GM19193 (cell line): Measurements from ENCODE around the gene KISS1R.

ENCODE experiments used
- POLR2A ChIP-seq: IDR thresholded peaks from 4 replicates; pipeline ENCODE4 v1.6.1; 2011; ENCODE audit not compliant: insufficient read depth, insufficient read length; ENCODE audit errors: extremely low read depth

The KISS1R gene

DNA sequence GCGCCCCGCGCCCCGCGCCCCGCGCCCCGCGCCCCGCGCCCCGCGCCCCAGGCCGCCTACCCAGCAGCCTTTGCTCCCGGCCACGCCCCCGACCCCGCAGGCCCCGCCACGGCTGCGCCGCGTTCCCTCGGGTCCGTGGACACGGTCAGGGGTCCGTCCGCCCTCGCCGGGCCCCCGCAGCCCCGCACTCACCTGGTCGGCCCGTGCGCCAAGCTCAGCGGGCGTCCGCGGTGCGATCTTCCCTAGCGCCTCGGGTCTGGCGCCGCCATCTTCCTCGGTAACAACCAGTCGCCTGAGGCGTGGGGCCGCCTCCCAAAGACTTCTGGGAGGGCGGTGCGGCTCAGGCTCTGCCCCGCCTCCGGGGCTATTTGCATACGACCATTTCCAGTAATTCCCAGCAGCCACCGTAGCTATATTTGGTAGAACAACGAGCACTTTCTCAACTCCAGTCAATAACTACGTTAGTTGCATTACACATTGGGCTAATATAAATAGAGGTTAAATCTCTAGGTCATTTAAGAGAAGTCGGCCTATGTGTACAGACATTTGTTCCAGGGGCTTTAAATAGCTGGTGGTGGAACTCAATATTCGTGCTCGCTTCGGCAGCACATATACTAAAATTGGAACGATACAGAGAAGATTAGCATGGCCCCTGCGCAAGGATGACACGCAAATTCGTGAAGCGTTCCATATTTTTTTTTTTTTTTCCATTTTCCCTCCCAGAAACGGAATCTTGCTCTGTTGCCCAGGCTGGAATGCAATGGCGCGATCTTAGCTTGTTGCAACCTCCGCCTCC, 24.0 kb upstream of the KISS1R start, which contains the start of the genes MED16 and RNU6-9:
Gene MED16 (minus strand): TSS at position 294 of the 796 bp plus-strand sequence. CDS start 2,056 bp downstream, outside the sequence.
Gene RNU6-9 (plus strand): TSS at position 591 of the 796 bp plus-strand sequence.
- TF ChIP-seq POLR2A = peak; percentile 76

DNA sequence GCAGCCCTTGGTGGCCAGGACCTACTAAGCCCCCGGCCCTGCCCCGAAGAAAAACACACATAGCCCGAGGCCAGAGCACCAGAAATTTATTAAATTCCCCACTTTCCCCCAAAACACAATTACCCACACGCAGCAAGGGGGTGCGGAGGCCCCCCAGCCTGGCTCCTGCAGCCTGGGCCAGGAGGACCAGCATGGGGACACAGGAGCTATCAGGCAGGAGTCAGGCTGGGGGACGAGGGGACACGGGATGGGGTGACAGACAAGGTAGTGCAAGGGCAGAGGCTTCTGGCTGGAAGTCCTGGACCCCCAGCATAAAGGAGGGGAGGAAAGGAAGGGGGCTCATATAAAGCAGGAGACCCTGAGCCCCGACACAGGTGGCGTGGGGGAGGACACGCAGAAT, 20.7 kb upstream of the KISS1R start:
- TF ChIP-seq POLR2A = no peak

DNA sequence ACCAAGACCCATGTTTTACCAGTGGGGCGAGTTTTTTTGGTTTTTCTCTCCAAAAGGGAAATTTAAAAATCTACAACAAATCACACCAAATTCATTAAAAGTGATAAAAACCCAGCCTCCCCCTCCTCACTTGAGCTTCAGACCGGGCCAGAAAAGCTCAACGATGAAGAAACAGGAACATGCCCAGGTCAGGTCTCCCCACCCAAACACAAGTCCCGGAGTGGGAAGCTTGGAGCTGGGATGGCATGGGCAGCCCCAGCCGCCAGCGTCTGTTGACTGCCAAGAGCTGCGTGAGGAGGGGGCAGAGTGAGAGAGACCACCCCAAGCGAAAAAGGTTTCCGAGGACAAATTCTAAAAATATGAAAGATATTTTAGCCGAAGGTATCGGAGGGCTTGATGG, 20.1 kb upstream of the KISS1R start:
- TF ChIP-seq POLR2A = no peak

DNA sequence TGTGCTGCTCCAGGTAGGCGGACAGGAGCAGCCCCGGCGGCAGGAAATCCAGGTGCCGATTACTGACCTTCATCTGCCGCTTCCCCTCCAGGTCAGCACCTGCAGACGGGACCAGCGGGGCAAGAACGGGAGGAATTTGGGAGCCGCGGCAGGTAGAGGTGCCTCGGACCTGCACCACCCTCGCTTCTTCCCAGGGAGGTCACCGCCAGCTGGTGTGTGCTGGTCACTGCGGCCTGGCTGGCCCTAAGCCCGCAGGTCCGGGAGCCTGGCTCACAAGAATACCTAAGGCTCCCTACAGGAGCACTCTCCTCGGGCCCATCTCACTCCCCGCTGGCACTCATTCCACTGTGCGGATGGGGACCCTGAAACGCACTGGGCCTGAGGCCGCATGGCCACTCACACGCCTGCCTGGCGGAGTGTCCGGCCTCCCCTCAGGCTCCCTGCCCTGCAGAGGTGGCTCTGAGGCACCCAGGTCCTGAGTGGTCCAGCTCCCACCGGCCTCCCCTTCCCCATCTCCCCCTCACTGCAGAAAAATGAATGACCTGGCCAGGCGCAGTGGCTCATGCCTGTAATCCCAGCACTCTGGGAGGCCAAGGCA, 19.6 kb upstream of the KISS1R start:
- TF ChIP-seq POLR2A = no peak

DNA sequence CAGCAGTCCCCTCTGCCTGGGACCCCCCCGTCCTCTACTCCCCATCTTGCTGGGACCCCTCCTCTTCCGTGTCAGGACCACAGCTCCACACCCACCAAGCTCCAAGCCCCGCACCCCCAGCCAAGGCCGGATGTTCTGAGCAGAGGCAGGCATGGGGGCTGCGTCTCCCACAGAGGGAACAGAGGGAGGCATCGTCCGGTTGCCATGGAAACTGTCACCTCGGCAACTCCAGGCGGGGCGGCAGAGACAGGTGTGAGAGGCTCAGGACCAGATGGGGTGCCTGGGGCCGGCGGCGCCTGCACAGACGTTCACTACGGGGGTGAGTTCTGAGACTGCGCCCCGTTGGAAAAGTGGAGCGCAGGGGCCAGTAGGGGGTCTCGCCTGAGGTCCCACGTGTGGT, 18.5 kb upstream of the KISS1R start:
- TF ChIP-seq POLR2A = no peak

DNA sequence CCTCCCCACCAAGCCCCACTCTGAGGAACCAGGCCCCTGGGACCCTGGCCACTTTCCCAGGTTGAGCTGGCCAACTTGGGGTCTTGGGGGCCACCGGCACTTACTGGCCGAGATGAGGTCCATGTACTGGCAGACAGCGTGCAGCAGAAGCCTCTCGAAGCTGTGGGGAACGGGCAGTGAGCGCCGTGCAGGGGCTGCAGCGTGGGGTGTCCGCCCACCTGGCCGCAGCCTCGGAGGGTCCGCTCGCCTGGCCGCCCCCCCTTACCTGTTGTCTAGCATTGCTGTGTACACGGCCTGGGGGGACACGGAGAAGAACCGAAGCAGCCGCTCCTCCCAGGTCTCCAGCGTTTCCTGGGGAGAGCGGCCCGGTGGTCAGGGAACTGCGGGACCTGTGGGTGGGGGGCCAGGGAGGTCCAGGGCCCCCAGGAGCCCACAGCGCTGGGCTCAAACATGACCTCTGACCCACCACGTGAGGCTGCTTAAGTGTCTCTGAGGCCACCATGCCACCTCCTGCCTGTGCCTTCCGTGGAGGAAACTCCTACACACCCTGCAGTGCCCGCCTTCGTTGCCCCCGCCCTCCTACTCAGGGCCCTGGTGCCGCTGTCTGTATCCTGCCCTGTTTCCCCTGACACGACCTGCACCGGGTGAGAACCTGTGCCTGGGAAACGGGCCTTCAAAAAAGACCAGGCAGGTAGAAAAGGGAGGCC, 17.6 kb upstream of the KISS1R start:
- TF ChIP-seq POLR2A = no peak

DNA sequence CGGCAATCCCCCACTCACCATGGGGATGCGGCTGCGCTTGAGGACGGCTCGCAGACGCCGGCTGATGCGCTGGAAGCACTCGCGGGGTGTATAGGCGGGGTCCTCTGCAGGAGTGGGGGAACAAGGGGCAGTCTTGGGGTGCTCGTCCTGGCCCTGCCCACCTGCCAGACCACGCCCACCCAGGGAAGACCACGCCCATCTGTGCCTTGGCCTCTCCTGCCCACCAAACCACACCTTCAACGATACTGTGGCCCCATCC, 17.2 kb upstream of the KISS1R start:
- TF ChIP-seq POLR2A = no peak

DNA sequence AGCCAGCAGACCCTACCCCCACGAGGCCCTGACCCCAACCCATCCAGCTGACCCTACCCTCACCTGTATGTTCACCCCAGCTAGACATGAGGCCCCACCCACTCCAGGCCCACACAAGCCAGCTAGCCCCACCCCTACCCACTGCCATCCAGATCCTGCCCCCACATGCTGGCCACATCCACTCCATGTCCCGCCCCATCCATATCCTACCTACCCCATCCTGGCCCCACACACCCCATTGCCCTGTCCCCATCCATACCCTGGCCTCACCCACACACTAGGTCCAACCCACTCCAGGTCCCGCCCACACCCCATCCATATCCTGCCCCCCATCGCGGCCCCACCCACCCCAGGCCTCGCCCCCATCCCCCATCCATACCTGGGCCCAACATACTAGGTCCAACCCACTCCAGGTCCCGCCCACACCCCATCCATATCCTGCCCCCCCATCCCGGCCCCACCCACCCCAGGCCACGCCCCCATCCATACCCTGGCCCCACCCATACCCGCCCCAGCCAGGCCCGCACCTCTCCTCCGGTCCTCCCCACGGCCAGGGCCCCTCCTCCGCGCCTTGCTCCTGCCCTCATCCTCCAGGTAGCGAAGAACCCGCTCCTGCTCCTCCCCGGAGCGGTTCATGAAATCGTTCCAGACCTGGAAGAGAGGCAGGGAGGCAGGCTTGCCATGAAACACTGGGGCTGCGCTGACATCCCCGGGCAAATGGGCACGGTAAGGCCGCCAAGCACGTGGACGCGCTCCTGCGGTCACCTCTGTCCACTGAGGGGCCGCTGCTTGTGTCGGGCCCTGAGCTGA, 16.6 kb upstream of the KISS1R start:
- no peak for TF ChIP-seq POLR2A

DNA sequence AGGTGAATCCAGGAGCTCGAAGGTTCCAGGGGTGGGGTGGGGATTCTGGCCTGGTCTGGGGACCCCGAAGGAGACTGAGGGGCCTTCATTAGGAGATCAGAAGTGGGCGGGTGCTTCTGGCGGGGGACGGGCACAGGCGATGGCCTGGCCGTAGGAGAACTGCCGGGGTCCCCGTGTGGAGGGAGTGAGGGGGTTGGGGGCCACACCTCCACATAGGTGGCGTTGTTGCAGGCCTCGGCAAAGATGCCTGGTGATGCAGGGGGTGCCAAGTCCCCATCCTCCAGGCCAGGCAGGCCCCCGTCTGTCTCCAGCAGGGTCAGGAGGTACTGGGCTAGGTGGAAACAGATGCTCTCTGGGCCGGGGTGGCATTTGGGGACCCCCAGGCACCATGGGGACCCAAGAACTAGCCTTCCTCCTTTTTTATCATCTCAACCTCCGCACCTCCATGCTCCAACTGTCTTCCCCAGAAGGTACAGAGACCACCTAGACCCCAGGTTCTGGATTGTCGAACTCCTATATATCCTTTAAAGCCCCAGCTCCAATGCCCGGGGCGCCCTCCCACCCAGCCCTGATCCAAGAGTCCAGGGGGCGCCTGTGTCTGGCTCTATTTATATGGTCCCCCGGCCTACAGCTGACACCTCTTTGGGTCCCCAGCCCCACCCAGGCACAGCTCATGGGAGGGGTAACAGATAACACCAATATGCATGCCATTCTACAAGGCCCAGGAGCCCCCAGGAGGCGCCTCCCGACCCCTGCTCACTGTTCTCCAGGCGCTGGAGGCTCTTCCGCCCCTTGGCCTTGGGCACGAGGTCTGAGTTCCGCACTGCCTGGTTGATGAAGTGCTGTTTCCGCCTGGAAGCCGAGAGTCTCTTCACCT, 15.7 kb upstream of the KISS1R start:
- TF ChIP-seq POLR2A = no peak

DNA sequence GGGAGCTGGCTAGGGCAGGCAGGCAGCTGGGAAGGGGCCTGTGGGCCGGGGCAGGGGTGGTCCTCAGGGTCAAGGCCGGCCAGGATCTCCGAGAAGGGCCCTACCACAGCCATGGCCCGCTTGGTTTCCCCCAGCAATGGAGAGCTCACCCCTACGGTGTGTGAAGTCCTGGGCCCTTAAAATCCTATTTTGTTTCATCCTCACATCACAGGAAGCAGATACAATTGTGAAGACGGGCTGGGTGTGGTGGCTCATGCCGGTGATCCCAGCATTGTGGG, 15.1 kb upstream of the KISS1R start:
- TF ChIP-seq POLR2A = no peak

DNA sequence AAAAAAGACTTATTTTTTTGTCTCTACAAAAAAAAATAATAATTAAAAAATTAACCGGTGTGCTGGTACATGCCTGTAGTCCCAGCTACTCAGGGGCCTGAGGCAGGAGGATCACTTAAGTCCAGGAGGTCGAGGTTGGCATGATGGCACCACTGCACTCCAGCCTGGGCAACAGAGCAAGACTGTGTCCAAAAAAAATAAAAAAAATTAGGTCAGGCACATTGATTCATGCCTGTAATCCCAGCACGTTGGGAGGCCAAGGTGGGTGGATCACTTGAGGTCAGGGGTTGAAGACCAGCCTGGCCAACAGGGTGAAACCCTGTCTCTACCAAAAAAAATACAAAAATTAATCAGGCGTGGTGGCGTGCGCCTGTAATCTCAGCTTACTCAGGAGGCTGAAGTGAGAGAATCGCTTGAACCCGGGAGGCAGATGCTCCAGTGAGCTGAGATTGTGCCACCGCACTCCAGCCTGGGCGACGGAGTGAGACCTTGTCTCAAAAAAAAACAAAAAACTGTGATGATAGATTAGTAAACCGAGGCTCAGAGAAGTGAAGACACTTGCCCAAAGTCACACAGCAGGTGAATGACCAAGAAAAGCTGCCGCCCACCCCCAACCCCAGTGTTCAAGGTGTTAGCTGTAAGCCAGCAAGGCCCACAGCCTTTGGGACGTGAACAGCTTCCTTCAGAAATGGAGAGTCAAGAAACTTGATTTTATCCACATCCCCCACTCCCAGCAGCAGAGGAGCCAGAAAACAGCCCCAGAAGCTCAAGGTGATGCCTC, 14.5 kb upstream of the KISS1R start:
- TF ChIP-seq POLR2A = no peak

DNA sequence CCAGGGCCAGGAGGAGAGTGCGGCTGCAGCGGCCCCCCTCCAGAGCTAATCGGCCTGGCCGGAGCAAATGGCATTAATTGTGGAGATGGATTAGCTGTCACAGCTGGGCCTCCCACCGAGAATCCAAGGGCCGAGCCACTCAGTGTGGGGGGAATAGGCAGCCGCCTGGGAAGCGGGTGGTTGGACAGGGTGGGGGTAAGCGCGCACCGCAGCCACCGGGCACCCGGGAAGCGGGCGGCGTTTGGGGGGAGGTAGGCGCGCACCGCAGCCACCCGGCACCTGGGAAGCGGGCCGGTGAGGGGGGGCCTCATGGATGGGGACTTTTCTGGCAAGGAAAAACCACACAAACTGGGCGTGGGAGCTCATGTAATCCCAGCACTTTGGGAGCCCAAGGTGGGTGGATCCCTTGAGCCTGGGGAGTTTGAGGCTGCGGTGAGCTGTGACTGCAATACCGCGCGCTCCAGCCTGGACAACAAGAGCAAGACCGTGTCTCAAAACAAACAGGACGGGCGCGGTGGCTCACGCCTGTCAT, 13.8 kb upstream of the KISS1R start:
- TF ChIP-seq POLR2A = no peak

DNA sequence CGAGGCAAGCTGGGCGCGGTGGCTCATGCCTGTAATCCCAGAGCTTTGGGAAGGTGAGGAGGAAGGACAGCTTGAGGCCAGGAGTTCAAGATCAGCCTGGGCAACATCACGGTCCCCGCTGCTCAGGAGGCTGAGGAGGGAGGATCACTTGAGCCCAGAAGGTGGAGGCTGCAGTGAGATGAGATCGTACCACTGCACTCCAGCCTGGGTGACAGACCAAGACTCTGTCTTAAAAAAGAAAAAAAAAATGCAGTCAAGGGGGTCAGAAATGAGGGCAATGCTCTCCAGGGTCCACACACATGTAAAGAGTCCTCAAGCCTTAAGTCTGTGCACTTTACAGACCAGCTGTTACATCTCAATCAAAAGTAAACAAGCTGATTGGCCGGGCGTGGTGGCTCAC, 12.6 kb upstream of the KISS1R start:
- no peak for TF ChIP-seq POLR2A

DNA sequence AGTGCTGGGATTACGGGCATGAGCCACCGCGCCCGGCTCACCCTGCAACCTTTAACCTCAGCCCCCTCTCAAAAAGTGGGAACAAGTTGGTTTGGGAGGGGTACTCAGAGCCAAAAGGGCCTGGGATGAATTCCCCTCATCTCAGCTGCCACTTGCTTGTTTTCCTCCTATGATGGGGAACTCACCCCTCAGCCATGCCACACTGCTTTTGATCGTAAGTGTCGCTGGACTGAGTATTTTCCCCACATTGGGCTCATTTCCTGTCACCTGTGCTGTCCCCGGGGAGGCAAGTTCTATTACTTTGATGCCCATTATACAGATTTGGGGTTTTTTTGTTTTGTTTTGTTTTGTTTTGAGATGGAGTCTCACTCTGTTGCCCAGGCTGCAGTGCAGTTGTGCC, 10.7 kb upstream of the KISS1R start:
- TF ChIP-seq POLR2A = no peak

DNA sequence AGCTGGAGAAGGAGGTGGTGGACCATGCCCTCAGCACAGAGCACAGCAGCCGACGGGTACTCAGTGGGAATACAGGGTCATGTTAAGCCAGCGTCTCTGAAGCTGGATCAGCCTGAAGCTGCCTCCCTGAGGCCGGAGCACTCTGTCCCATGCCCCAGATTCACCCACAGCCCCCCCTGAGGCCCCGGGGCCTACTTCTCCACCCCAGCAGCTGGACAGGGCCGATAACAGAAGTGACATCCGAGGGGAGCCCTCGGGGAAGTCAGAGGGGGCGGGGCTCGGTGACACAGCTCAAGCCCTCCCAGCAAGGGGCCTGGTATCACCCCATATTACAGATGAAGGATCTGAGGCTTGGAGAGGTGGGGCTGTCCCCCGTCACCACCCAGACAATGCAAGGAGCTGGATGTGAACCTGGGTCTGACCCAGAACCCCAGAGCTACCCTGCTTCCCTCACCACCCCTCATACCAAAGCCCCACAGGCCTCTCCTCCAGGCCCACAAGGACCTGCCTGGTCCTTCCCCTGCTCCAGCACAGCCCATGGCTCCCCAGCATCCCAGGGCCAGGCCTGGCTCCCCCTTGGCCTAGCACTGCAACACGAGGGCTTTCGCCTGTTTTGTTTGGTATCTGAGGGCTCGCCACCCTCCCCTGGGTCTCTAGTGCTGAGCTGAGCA, 9.8 kb upstream of the KISS1R start:
- TF ChIP-seq POLR2A = no peak
